Neuronal stem cell (in vitro differentiated cells): Measurements from ENCODE around the gene FRAS1.
A peak's percentile ranks its signal among the peaks of the same experiment; 100 is the strongest.
"Not testable (repeated sequence)": the region's sequence is repeated elsewhere in the genome, so short reads cannot be mapped to it uniquely, and the experiment has no call there.

ENCODE experiments used
- DNase-seq: peaks from one replicate; pipeline ENCODE4 v3.0.0-alpha.2; 2013; ENCODE audit warnings: low spot score
- H2AFZ ChIP-seq: one replicate; pipeline ENCODE4 v1.6.1; 2013; ENCODE audit warnings: mild to moderate bottlenecking, low read length, inconsistent platforms
- H2AK5ac ChIP-seq: 2 replicates; pipeline ENCODE4 v1.6.1; 2013; ENCODE audit warnings: low read depth, mild to moderate bottlenecking, inconsistent platforms, low read length, moderate library complexity, mixed read lengths
- H2BK120ac ChIP-seq: 2 replicates; pipeline ENCODE4 v1.6.1; 2013; ENCODE audit warnings: low read depth, mild to moderate bottlenecking, inconsistent platforms, low read length, moderate library complexity, mixed read lengths
- H2BK12ac ChIP-seq: one replicate; pipeline ENCODE4 v1.6.1; 2013; ENCODE audit warnings: low read length, inconsistent platforms
- H2BK15ac ChIP-seq: 2 replicates; pipeline ENCODE4 v1.6.1; 2013; ENCODE audit warnings: mild to moderate bottlenecking, low read length, inconsistent platforms, mixed read lengths
- H2BK5ac ChIP-seq: one replicate; pipeline ENCODE4 v1.6.1; 2013; ENCODE audit warnings: inconsistent platforms, mild to moderate bottlenecking, low read length, moderate library complexity
- H3K14ac ChIP-seq: one replicate; pipeline ENCODE4 v1.6.1; 2013; ENCODE audit warnings: low read length, inconsistent platforms
- H3K18ac ChIP-seq: 2 replicates; pipeline ENCODE4 v1.6.1; 2013; ENCODE audit warnings: low read length, inconsistent platforms
- H3K23ac ChIP-seq: 2 replicates; pipeline ENCODE4 v1.6.1; 2013; ENCODE audit warnings: low read depth, mild to moderate bottlenecking, mixed read lengths, low read length, inconsistent platforms; ENCODE audit not compliant: poor library complexity
- H3K27ac ChIP-seq: replicated peaks from 3 replicates; pipeline ENCODE4 v1.5.1; 2013; ENCODE audit warnings: low read length, inconsistent platforms
- H3K27me3 ChIP-seq, 3 experiments: 2 replicates each; pipeline ENCODE4 v1.6.1; 2013; ENCODE audit warnings: low read length in 3 of 3, mild to moderate bottlenecking in 2 of 3, inconsistent platforms in 1 of 3, low read depth in 1 of 3, mixed read lengths in 1 of 3, moderate library complexity in 1 of 3; ENCODE audit not compliant: control insufficient read depth in 3 of 3, insufficient read depth in 3 of 3
- H3K36me3 ChIP-seq, 2 donors: replicated peaks in 1 of 2; 2 replicates each; pipeline ENCODE4 v1.6.1; 2013; ENCODE audit warnings: low read length in 2 of 2; ENCODE audit not compliant: control insufficient read depth in 2 of 2, insufficient read depth in 2 of 2
- H3K4ac ChIP-seq: 2 replicates; pipeline ENCODE4 v1.6.1; 2013; ENCODE audit warnings: inconsistent platforms, mild to moderate bottlenecking, low read length, moderate library complexity
- H3K4me1 ChIP-seq, 2 donors: 1 replicate in 1 of 2; 2 replicates in 1 of 2; pipeline ENCODE4 v1.6.1; 2013; ENCODE audit warnings: low read length in 2 of 2, low read depth in 1 of 2; ENCODE audit not compliant: control insufficient read depth in 2 of 2, insufficient read depth in 1 of 2
- H3K4me2 ChIP-seq: one replicate; pipeline ENCODE4 v1.6.1; 2013; ENCODE audit warnings: mild to moderate bottlenecking, low read length, inconsistent platforms; ENCODE audit not compliant: insufficient read depth, poor library complexity, severe bottlenecking
- H3K4me3 ChIP-seq, 2 donors: 2 replicates each; pipeline ENCODE4 v1.5.1; 2013; ENCODE audit warnings: low read length in 2 of 2, mild to moderate bottlenecking in 2 of 2, inconsistent platforms in 1 of 2, moderate library complexity in 1 of 2
- H3K79me1 ChIP-seq: one replicate; pipeline ENCODE4 v1.6.1; 2013; ENCODE audit warnings: low read depth, mild to moderate bottlenecking, inconsistent platforms, low read length, moderate library complexity
- H3K9ac ChIP-seq: one replicate; pipeline ENCODE4 v1.6.1; 2013; ENCODE audit warnings: mild to moderate bottlenecking, low read depth, low read length, inconsistent platforms; ENCODE audit not compliant: poor library complexity
- H3K9me3 ChIP-seq, 2 donors: replicated peaks in 1 of 2; 2 replicates each; pipeline versions ENCODE3 to v1.6.1; 2013; ENCODE audit warnings: low read length in 2 of 2, mild to moderate bottlenecking in 2 of 2, inconsistent platforms in 1 of 2, low read depth in 1 of 2, mixed read lengths in 1 of 2, moderate library complexity in 1 of 2; ENCODE audit not compliant: control insufficient read depth in 2 of 2, insufficient read depth in 1 of 2
- H4K8ac ChIP-seq: one replicate; pipeline ENCODE4 v1.6.1; 2013; ENCODE audit warnings: low read depth, mild to moderate bottlenecking, inconsistent platforms, low read length, moderate library complexity
- H4K91ac ChIP-seq: one replicate; pipeline ENCODE4 v1.6.1; 2013; ENCODE audit warnings: low read length, low read depth, mild to moderate bottlenecking, inconsistent platforms; ENCODE audit not compliant: poor library complexity
- WGBS, 2 donors: extraction: QIAGEN DNeasy Blood & Tissue Kit; methylation state at CpG; one replicate each; pipeline ENCODE4 v1.1.7; 2013; ENCODE audit warnings: missing lambda C conversion rate in 2 of 2, mixed read lengths in 1 of 2; ENCODE audit not compliant: insufficient read length in 2 of 2, insufficient replicate concordance in 1 of 2; ENCODE audit errors: extremely low coverage in 2 of 2; 5-methylcytosine and 5-hydroxymethylcytosine counted together

The FRAS1 gene

GRCh38 chr4:78506260-78506659 is 449.1 kb downstream of the FRAS1 start:
- H3K4me2 ChIP-seq: peak overlapping the region; percentile 11
- not testable (repeated sequence) for H2AFZ ChIP-seq, H3K14ac ChIP-seq, H4K8ac ChIP-seq, H3K27me3 ChIP-seq, H3K4me3 ChIP-seq, H3K9ac ChIP-seq, H2BK12ac ChIP-seq, DNase-seq, H3K18ac ChIP-seq, H2BK15ac ChIP-seq, H2AK5ac ChIP-seq, H3K9me3 ChIP-seq, H3K27ac ChIP-seq, H3K36me3 ChIP-seq, H2BK120ac ChIP-seq, H2BK5ac ChIP-seq, H3K79me1 ChIP-seq, H4K91ac ChIP-seq, H3K4me1 ChIP-seq, H3K23ac ChIP-seq, H3K4ac ChIP-seq
- WGBS, 2 donors: no CpG with 5 or more reads among the region's 10 CpGs

- Histone ChIP-seq H3K9me3 (no peaks in the 10 kb centered on the region), H2BK15ac (no peak overlapping the region), H3K4me1 (peaks cover 4 to 5% of the 10 kb centered on the region in 2 donors), H3K27ac (no peak overlapping the region), H3K27me3 (no peaks in the 10 kb centered on the region), H2AFZ (no peak overlapping the region), H3K4ac (no peak overlapping the region), H4K91ac (no peak overlapping the region), H3K9ac (no peak overlapping the region), H3K4me2 (no peak overlapping the region), H3K79me1 (no peaks in the 10 kb centered on the region), H4K8ac (no peak overlapping the region), H3K23ac (no peak overlapping the region), H2BK5ac (no peak overlapping the region), H3K4me3 (no peak overlapping the region), H3K36me3 (peaks cover 0 to 10% of the 10 kb centered on the region in 2 donors), H2AK5ac (no peak overlapping the region), H3K14ac (no peak overlapping the region), H2BK12ac (no peak overlapping the region), H3K18ac (no peak overlapping the region), H2BK120ac (no peak overlapping the region)
- no peak for DNase-seq
- WGBS, 2 donors: no CpG with 5 or more reads among the region's 2 CpGs
Observed at GRCh38 chr4:78509043-78509442, 451.9 kb downstream of the FRAS1 start.

GRCh38 chr4:78510108-78510507 is 453.0 kb downstream of the FRAS1 start:
- Histone ChIP-seq H3K23ac (no peak overlapping the region), H4K91ac (no peak overlapping the region), H3K9ac (no peak overlapping the region), H3K4me2 (no peak overlapping the region), H2AK5ac (no peak overlapping the region), H3K9me3 (no peaks in the 10 kb centered on the region), H3K4ac (no peak overlapping the region), H3K36me3 (peaks cover 0 to 11% of the 10 kb centered on the region in 2 donors), H3K27me3 (no peaks in the 10 kb centered on the region), H3K14ac (no peak overlapping the region), H3K79me1 (no peaks in the 10 kb centered on the region), H4K8ac (no peak overlapping the region), H2BK5ac (no peak overlapping the region), H3K27ac (no peak overlapping the region), H2BK15ac (no peak overlapping the region), H3K4me1 (peaks cover 4 to 5% of the 10 kb centered on the region in 2 donors), H2BK120ac (no peak overlapping the region), H2AFZ (no peak overlapping the region), H3K4me3 (no peak overlapping the region), H2BK12ac (no peak overlapping the region), H3K18ac (no peak overlapping the region)
- WGBS, 2 donors: no CpG with 5 or more reads among the region's 1 CpG
- DNase-seq: no peak

- peaks cover 4 to 5% of the 10 kb centered on the region in 2 donors for H3K4me1 ChIP-seq
Observed at GRCh38 chr4:78510681-78511080, 453.6 kb downstream of the FRAS1 start.

More at GRCh38 chr4:78510681-78511080, 453.6 kb downstream of the FRAS1 start:
- H3K4me2 ChIP-seq: no peak overlapping the region
- no peak overlapping the region for H2AK5ac ChIP-seq
- no peak overlapping the region for H4K91ac ChIP-seq
- no peaks in the 10 kb centered on the region for H3K79me1 ChIP-seq
- H2BK15ac ChIP-seq: no peak overlapping the region
- no peak overlapping the region for H3K14ac ChIP-seq
- H2BK5ac ChIP-seq: no peak overlapping the region
- no peak overlapping the region for H2BK120ac ChIP-seq
- H3K18ac ChIP-seq: no peak overlapping the region
- H3K4ac ChIP-seq: no peak overlapping the region
- no peak overlapping the region for H2AFZ ChIP-seq
- H3K36me3 ChIP-seq: peaks cover 0 to 11% of the 10 kb centered on the region in 2 donors
- H3K23ac ChIP-seq: no peak overlapping the region
- H2BK12ac ChIP-seq: no peak overlapping the region
- no peak overlapping the region for H3K9ac ChIP-seq
- H4K8ac ChIP-seq: no peak overlapping the region
- no CpG with 5 or more reads among the region's 1 CpG for WGBS, 2 donors
- H3K27me3 ChIP-seq: no peaks in the 10 kb centered on the region
- H3K9me3 ChIP-seq: no peaks in the 10 kb centered on the region
- H3K27ac ChIP-seq: no peak overlapping the region
- no peak for DNase-seq
- H3K4me3 ChIP-seq: no peak overlapping the region
